Measurements from ENCODE around the gene CCNQ. TPM values are rescaled to one million over a fixed set of nuclear protein-coding genes. Genes with fewer than 3 reads are reported as not detected.

CCNQ gene
- total and polyA plus RNA-seq, 2 donors (not counting 1 experiment from before 2014, with no cell fraction given) = 31.8 to 66.0 TPM

DNA sequence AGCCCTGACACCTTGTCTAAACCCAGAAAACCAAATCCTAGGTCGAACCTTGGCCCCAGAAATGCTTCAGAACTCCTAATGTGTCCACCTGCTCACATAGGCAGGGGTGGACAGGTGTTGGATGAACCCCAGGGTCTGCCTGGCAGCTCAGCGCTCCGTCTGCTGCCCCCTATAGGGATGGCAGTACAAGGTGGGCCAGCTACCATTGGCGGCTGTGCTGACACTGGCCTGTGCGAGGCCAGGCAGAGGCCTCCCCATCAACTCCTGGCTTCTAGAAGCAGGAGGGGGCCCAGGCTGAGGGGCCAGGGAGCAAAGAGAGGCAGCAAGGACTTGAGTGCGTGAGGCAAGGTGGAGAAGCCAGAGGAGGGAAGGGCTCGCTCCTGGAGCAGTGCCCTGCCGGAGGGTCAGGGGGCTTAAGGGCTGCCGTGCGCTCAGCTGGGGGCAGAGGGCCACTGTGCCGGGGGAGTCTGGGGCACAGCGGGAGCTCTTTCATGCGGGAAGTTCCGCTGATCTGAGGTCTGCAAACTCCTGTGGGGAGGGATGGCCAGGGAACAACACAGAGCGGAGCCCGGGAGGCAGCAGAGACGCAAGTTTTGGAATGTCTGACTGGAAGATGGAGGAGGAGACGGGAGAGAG is 20.6 kb downstream of the CCNQ start:
- H2AFZ ChIP-seq (ENCODE audit: insufficient read depth, low read depth, low read length, poor library complexity, severe bottlenecking) = no peak overlapping the region
- no peaks in the 10 kb centered on the region for H3K9me3 ChIP-seq (ENCODE audit: control extremely low read depth in 1 of 3, control insufficient read depth in 2 of 3, insufficient read depth in 1 of 3, low read length in 2 of 3)
- Mint-ChIP-seq H3K27me3 (no peaks in the 10 kb centered on the region), H3K9me3 (ENCODE audit: insufficient read depth) (no peaks in the 10 kb centered on the region), H3K4me3 (no peak overlapping the region), H3K4me1 (peaks cover 20% of the 10 kb centered on the region), H3K27ac (no peak overlapping the region)
- H3K27ac ChIP-seq (ENCODE audit: low read length in 2 of 2) = no peak overlapping the region
- 94% methylated on average over 8 of the region's 18 CpGs for WGBS (ENCODE audit: insufficient coverage)
- DNase-seq = no peak
- H3K4me2 ChIP-seq (replicated peaks; ENCODE audit: low read depth, low read length, poor library complexity, severe bottlenecking) = no peak overlapping the region
- H3K9ac ChIP-seq (ENCODE audit: low read length) = no peak overlapping the region
- no peak for ATAC-seq (ENCODE audit: low read depth)
- CTCF ChIA-PET = interaction anchor here (0.7 to 1.1 kb wide), 3 partner anchors 39 to 636 kb away, joined by 3 to 5 read pairs (median 3); no protein-coding TSS in a partner anchor
- H3K79me2 ChIP-seq (ENCODE audit: control insufficient read depth, insufficient read depth, low read length) = no peaks in the 10 kb centered on the region
- no peaks in the 10 kb centered on the region for H4K20me1 ChIP-seq (ENCODE audit: control insufficient read depth, insufficient read depth, low read length, poor library complexity, severe bottlenecking)
- intact Hi-C loops (cut with micrococcal nuclease) = no loop called here
- H3K36me3 ChIP-seq (replicated peaks in 1 of 2; ENCODE audit: control extremely low read depth in 1 of 2, control insufficient read depth in 1 of 2, extremely low read depth in 1 of 2, insufficient read depth in 2 of 2, low read length in 1 of 2) = no peaks in the 10 kb centered on the region
- H3K4me3 ChIP-seq (ENCODE audit: control extremely low read depth in 1 of 5, extremely low read depth in 1 of 5, insufficient read depth in 1 of 5, low read depth in 2 of 5, low read length in 4 of 5) = no peak overlapping the region
- H3K4me1 ChIP-seq (ENCODE audit: control insufficient read depth in 2 of 2, insufficient read depth in 2 of 2, low read length in 2 of 2) = peaks cover 9 to 15% of the 10 kb centered on the region in 2 donors
- no peak for TF ChIP-seq EZH2 (IDR thresholded peaks at IDR 0.05; ENCODE audit: borderline replicate concordance, insufficient read depth, low read depth, low read length, poor library complexity, severe bottlenecking)
- TF ChIP-seq CTCF (IDR thresholded peaks at IDR 0.05) = no peak
- POLR2A ChIA-PET = no interaction called here
- no peaks in the 10 kb centered on the region for H3K27me3 ChIP-seq (replicated peaks in 1 of 4; ENCODE audit: control extremely low read depth in 1 of 4, control insufficient read depth in 3 of 4, insufficient read depth in 4 of 4, low read length in 3 of 4)

DNA sequence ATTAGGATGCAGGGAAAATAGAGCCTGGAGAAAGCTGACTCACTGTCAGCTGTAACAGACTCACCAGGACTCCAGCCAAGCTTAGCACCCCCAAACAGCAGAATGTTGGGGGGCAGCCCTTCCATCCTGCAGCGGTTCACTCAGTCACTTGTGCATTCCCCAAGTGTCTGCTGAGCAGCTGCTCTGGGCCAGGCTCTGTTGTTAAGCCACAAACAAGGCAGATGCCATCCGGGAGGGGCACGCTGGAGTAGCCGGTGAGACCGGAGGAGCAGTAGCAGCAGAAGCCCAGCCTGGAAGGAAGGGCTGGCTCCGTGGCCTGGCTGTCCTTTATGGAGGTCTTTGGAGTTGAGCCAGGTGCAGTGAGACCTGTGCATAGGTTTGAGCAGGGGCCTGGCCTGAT is 22.0 kb downstream of the CCNQ start:
- Histone ChIP-seq H3K9me3 (ENCODE audit: control extremely low read depth in 1 of 3, control insufficient read depth in 2 of 3, insufficient read depth in 1 of 3, low read length in 2 of 3) (no peaks in the 10 kb centered on the region), H3K4me1 (ENCODE audit: control insufficient read depth in 2 of 2, insufficient read depth in 2 of 2, low read length in 2 of 2) (peaks cover 0 to 1% of the 10 kb centered on the region in 2 donors), H3K4me2 (replicated peaks; ENCODE audit: low read depth, low read length, poor library complexity, severe bottlenecking) (no peak overlapping the region), H3K36me3 (replicated peaks in 1 of 2; ENCODE audit: control extremely low read depth in 1 of 2, control insufficient read depth in 1 of 2, extremely low read depth in 1 of 2, insufficient read depth in 2 of 2, low read length in 1 of 2) (no peaks in the 10 kb centered on the region), H3K27me3 (replicated peaks in 1 of 4; ENCODE audit: control extremely low read depth in 1 of 4, control insufficient read depth in 3 of 4, insufficient read depth in 4 of 4, low read length in 3 of 4) (no peaks in the 10 kb centered on the region), H3K27ac (ENCODE audit: low read length in 2 of 2) (no peak overlapping the region), H3K9ac (ENCODE audit: low read length) (no peak overlapping the region), H2AFZ (ENCODE audit: insufficient read depth, low read depth, low read length, poor library complexity, severe bottlenecking) (no peak overlapping the region), H4K20me1 (ENCODE audit: control insufficient read depth, insufficient read depth, low read length, poor library complexity, severe bottlenecking) (no peaks in the 10 kb centered on the region), H3K4me3 (ENCODE audit: control extremely low read depth in 1 of 5, extremely low read depth in 1 of 5, insufficient read depth in 1 of 5, low read depth in 2 of 5, low read length in 4 of 5) (no peak overlapping the region), H3K79me2 (ENCODE audit: control insufficient read depth, insufficient read depth, low read length) (no peaks in the 10 kb centered on the region)
- intact Hi-C loops (cut with micrococcal nuclease) = no loop called here
- DNase-seq = no peak
- ChIA-PET POLR2A (no interaction called here), CTCF (interaction anchor here (0.8 to 1.1 kb wide), 2 partner anchors 22 to 79 kb away, joined by 3 read pairs; no protein-coding TSS in a partner anchor)
- WGBS (ENCODE audit: insufficient coverage) = 94% methylated on average over 5 of the region's 6 CpGs
- Mint-ChIP-seq H3K27ac (no peak overlapping the region), H3K4me1 (peaks cover 8% of the 10 kb centered on the region), H3K9me3 (ENCODE audit: insufficient read depth) (no peaks in the 10 kb centered on the region), H3K4me3 (no peak overlapping the region), H3K27me3 (no peaks in the 10 kb centered on the region)
- no peak for ATAC-seq (ENCODE audit: low read depth)
- TF ChIP-seq EZH2 (IDR thresholded peaks at IDR 0.05; ENCODE audit: borderline replicate concordance, insufficient read depth, low read depth, low read length, poor library complexity, severe bottlenecking) = no peak
- no peak for TF ChIP-seq CTCF (IDR thresholded peaks at IDR 0.05)
